SH-SY5Y (cell line): ENCODE results near the gene METRNL.

Experiments used
- GATA2 ChIP-seq: IDR thresholded peaks from 2 replicates; pipeline ENCODE4 v1.6.1; 2011; ENCODE audit warnings: mild to moderate bottlenecking, low read depth, low read length
- GATA3 ChIP-seq: IDR thresholded peaks from 2 replicates; pipeline ENCODE4 v1.6.1; 2011; ENCODE audit warnings: low read depth, mild to moderate bottlenecking, low read length, moderate library complexity

The METRNL gene

GRCh38 chr17:83080858-83081683, 1.7 kb downstream of the METRNL start:
- TF ChIP-seq GATA2, result no peak
- TF ChIP-seq GATA3, result no peak

- TF ChIP-seq GATA3 (no peak), GATA2 (no peak)
Observed at GRCh38 chr17:83081684-83082201, 2.3 kb downstream of the METRNL start.

- TF ChIP-seq GATA2 (no peak), GATA3 (no peak)
Observed at GRCh38 chr17:83082424-83082823, 3.0 kb downstream of the METRNL start.

- TF ChIP-seq GATA2 (no peak), GATA3 (no peak)
Observed at GRCh38 chr17:83082909-83083367, 3.5 kb downstream of the METRNL start.

GRCh38 chr17:83083368-83084201, 4.2 kb downstream of the METRNL start:
- TF ChIP-seq GATA3, result no peak
- TF ChIP-seq GATA2, result no peak

- TF ChIP-seq GATA2, result no peak
Observed at GRCh38 chr17:83084214-83084613, 4.8 kb downstream of the METRNL start.

GRCh38 chr17:83084621-83085056, 5.2 kb downstream of the METRNL start:
- TF ChIP-seq GATA2 (no peak), GATA3 (no peak)

- TF ChIP-seq GATA2, result no peak
- no peak for TF ChIP-seq GATA3
Observed at GRCh38 chr17:83085103-83085502, 5.7 kb downstream of the METRNL start.

GRCh38 chr17:83085526-83086198, 6.3 kb downstream of the METRNL start:
- TF ChIP-seq GATA3 (no peak), GATA2 (no peak)

GRCh38 chr17:83086199-83086880, 6.9 kb downstream of the METRNL start:
- TF ChIP-seq GATA3 (no peak), GATA2 (no peak)

- TF ChIP-seq GATA2 (no peak), GATA3 (no peak)
Observed at GRCh38 chr17:83086907-83087787, 7.7 kb downstream of the METRNL start.

GRCh38 chr17:83087788-83088360, 8.5 kb downstream of the METRNL start:
- TF ChIP-seq GATA3 (no peak), GATA2 (no peak)

GRCh38 chr17:83088451-83088850, 9.0 kb downstream of the METRNL start:
- TF ChIP-seq GATA3, result no peak
